Right lung (tissue), 10 donors: ENCODE results near the gene OR6C75. TPM values are rescaled to one million over a fixed set of nuclear protein-coding genes. Genes with fewer than 3 reads are reported as not detected.
A peak's percentile ranks its signal among the peaks of the same experiment; 100 is the strongest.
"Not testable (repeated sequence)": the region's sequence is repeated elsewhere in the genome, so short reads cannot be mapped to it uniquely, and the experiment has no call there.

Experiments used
- DNase-seq, 2 donors: peaks; one replicate each; pipeline ENCODE4 v3.0.0-alpha.2; 2013
- long read RNA-seq, 8 donors: transcript quantifications; one replicate each; lab custom pipeline, GENCODE V29; 2026
- polyA plus RNA-seq, 5 donors: library from polyadenylated mRNA; unstranded; fragments of 120-200 nt; gene quantifications; one replicate each; pipeline versions ENCODE4 v1.2.1 to v1.2.3, GENCODE V29; 2013; ENCODE audit warnings: inconsistent platforms in 1 of 5, low replicate concordance in 1 of 5; ENCODE audit not compliant: insufficient read length in 5 of 5, insufficient read depth in 1 of 5

OR6C75 gene
- polyA plus RNA-seq = under 1 TPM; 0.05 to 0.08 (median 0.06) TPM
- long read RNA-seq, donor 1 = 0 reads
- long read RNA-seq, donor 2 = 0 reads
- long read RNA-seq, donor 3 = 0 reads
- long read RNA-seq, donor 4 = 0 reads
- long read RNA-seq, donor 5 = 0 reads
- long read RNA-seq, donor 6 = 0 reads
- long read RNA-seq, donor 7 = 0 reads
- long read RNA-seq, donor 8 = 0 reads

DNA sequence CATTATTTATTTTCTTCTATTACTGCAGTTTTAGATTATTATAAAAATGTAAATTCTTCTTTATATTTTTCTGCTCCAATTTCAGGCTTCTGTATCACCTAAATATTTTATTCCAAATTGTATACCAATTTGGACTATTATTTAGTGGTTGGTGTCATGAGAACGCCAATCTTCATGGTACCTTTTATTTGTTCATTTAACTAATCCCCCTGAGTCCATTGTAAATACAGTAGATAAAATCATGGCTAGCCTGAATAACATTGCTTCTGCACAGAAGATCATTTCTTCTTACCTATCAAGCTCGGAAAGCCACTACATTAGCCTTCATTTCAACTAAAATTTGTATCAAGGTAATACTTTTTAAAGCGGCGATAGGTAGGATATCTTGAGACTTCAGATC, at the start of gene OR6C75:
TSS of gene OR6C75 (plus strand) at position 301 of the 400 bp plus-strand sequence. CDS start 2,136 bp downstream, outside the sequence.
- DNase-seq = no peak

DNA sequence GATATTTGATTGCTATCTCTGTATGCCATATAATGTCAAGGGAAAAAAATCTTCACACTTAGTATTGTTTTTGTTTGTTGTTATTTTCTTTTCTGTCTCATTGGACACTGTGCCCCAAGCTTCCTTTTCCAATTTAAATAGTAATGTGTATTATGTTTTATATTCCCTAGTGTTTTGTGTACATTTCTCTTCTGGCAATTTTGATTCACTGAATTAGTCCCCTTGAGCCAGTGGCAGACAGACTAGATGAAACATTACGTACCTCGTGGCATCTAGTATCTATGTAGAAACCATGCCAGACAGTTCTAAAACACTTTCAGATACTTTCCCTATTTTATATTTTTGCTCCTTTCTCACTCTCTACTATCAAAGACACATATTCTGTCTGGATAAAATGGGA, 48.7 kb upstream of the OR6C75 start, which contains the start of gene OR6C1:
TSS of gene OR6C1 (plus strand) at position 301 of the 400 bp plus-strand sequence. CDS start 6,257 bp downstream, outside the sequence.
- DNase-seq = no peak

GRCh38 chr12:55320201-55320600, 42.6 kb upstream of the OR6C75 start:
- DNase-seq = peak; percentile 6 to 8

- DNase-seq = not testable (repeated sequence)
These were observed 37.0 kb upstream of the OR6C75 start for GRCh38 chr12:55325801-55326200.

DNA sequence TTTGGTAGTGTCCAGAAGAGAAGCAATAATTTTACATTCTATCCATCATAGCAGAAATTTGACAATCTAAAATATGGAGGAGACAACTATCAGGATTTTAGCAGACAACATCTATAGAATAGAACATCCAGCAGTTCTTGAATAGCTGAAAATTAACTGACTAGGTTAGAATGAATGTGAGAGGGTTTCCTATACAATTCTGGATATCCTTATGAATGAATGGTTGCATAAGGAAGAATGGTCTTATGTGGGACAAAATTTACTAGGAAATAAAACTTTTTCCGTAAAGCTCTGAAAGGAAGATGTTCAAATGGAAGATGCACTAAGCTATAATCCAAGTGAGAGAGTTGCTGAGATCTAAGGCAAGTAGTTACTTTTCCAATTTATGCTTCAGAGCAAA, 32.3 kb upstream of the OR6C75 start, which contains the start of gene OR6C3:
TSS of gene OR6C3 (plus strand) at position 301 of the 400 bp plus-strand sequence. CDS start 955 bp downstream, outside the sequence.
- DNase-seq = no peak

- no peak for DNase-seq
These were observed 26.8 kb upstream of the OR6C75 start for GRCh38 chr12:55336002-55336401.

GRCh38 chr12:55355338-55355737, 7.4 kb upstream of the OR6C75 start:
- not testable (repeated sequence) for DNase-seq

DNA sequence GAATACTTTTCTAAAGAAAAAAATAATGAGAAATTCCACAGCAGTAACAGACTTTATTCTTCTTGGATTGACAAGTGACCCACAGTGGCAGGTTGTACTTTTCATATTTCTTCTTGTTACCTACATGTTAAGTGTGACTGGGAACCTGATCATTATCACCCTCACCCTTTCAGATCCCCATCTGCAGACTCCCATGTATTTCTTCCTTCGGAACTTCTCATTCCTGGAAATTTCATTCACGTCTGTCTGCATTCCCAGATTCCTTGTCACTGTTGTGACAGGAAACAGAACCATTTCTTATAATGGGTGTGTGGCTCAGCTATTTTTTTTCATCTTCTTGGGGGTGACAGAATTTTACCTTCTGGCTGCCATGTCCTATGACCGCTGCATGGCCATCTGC, 2.3 kb downstream of the OR6C75 start:
- no peak for DNase-seq

GRCh38 chr12:55372521-55372920, 9.7 kb downstream of the OR6C75 start:
- no peak for DNase-seq

GRCh38 chr12:55385891-55386290, 23.1 kb downstream of the OR6C75 start:
- DNase-seq = peak in 1 of 2 donors; percentile 0

DNA sequence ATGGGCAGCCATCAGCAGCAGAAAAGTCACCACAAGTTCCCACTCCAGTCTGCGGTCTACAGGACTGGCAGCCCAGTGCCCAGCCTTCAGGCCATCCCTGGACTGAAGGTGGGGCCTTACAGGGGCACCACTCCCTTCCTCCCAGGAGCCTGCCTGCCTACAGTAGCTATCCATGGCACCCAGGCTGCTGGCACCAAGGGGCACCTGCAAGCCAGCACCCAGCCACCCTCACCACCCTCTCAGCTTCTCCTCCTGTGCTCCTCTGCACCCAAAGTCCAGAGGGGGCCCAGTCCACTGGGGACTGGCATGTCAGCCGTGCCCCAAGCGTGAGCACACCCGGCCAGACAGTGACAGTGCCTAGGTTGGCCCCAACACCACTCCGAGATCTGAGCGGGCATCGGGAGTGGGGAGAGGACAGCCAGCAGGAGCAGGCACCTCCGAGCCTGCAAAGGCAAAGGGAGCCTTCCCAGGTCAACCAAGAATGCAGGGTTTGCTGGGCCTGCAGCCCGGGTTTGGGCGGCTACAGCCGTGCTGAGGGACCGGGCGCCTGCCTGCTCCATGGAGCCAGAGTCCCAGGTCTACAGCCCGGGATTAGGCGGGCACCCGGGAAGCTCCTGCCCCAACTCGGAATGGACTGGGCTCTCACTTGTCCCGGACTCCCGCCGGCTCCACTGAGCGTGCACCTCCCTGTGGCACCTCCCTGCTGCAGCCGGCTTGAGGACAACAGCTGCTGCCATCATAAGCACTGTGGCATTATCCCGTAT, 29.4 kb downstream of the OR6C75 start:
- no peak for DNase-seq

- no peak for DNase-seq
These were observed 33.6 kb downstream of the OR6C75 start for GRCh38 chr12:55396326-55396725.

DNA sequence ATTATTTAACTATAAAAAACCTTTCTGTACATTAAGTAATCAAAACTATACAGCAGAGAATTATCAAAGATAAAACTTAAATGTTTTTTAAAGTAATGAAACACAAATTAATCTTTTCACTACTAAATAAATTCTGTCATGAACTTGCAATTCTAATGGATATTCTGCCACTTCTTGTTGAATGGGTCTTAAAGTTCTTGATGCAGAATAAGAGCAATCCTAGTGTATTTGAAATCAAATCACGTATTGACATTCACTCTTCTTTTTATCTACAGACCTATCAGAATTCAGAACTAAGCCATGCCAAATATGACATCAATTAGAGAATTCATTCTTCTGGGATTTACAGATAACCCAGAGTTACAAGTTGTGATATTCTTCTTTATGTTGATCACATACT, 37.5 kb downstream of the OR6C75 start, which contains the start of gene OR6C65:
TSS of gene OR6C65 (plus strand) at position 301 of the 400 bp plus-strand sequence. CDS start at position 301, 0 bp downstream.
- no peak for DNase-seq

- no peak for DNase-seq
These were observed 45.1 kb downstream of the OR6C75 start for GRCh38 chr12:55407866-55408265.

GRCh38 chr12:55409133-55409532, 46.4 kb downstream of the OR6C75 start:
- DNase-seq = not testable (repeated sequence)

- DNase-seq = not testable (repeated sequence)
These were observed 49.4 kb downstream of the OR6C75 start for GRCh38 chr12:55412138-55412537.

DNA sequence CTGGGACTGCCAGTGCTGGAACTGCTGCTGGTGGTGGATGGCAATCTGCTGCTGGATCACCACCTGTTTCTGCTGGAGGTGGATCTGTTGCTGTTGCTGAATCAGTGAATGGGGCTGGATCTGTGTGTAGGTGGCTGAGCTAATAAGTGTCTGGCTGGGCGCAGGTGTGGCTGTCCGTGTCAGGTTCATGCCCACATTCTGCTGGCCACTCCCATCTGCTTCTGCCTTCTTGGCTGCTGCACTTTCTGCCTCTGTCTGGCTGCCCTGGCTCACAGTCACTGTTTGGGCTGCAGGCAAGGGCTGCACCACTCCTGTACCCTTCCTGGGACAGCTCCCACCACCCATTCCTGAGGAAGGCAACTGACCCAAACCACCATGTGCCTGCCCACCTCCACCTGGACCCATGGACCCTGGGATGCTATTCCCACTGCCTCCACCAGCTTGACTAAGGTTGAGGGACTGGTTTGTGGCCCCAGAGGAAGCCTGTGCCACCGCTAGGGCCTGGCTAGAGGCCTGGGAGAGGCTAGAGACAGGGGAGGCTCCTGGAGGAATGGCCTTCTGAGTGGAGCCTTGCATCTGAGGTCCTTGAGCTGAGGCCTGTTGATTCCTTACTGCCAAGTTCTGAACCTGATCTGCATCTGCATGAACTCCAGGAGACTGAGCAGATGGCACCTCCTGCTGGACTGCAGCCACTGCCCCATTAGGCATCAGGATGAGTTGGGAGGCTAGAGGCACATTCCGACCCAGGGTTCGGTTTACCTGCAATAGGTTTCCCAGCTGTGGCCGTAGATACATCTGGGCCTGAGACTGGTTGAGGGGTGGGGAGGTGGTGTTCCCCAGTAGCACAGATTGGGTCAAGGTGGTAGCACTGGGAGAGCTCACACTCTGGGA, 51.0 kb downstream of the OR6C75 start:
- not testable (repeated sequence) for DNase-seq

DNA sequence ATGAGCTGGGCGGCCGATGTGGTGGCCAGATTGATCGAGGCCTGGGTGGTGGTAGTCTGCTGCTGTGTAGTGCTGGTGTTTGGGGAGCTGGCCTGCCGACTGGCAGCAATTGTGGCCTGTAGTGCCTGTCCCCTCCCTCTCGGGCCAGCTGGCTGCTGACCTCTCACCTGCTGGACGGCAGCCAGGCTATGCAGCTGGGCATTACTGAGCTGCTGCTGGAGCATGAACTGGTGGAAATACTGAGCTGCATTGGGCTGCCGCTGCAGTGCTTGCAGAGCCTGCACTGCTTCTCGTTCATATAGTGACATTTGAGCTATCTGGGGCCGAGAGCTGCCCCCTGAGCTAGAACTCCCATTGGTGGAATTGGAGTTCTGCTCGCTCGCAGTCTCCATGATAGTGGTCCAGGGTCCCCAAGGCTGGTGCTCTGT, 51.6 kb downstream of the OR6C75 start:
- DNase-seq = not testable (repeated sequence)

DNA sequence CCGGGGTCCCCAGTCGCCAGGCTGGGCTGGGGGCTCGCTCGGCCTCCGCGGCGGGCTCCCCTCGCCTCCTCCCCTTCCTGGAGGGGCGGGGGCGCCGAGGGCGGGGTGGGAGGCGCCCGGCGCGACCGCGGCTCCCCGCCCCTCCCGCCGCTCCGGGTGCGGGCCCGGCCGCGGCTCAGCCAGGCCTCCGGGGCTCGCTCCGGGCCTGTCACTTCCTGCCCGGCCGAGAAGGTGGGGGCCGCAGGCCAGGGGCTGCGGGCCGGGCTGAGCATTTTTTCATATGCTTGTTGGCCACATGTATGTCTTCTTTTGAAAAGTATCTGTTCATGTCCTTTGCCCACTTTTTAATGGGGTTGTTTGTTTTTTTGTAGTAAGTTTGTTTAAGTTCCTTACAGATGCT, 52.1 kb downstream of the OR6C75 start:
- not testable (repeated sequence) for DNase-seq

DNA sequence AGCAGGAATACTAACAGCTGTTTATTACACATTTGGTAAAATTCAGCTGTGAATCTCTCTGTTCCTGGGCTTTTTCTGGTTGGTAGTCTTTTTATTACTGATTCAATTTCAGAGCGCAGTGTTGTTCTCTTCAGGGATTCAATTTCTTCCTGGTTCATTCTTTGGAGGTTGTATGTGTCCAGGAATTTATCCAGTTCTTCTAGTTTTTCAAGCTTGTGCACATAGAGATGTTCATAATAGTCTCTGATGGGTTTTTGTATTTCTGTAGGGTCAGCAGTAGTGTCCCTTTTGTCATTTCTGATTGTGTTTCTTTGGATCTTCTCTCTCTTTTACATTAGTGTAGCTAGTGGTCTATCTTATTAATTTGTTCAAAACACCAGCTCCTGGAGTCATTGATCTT, 54.2 kb downstream of the OR6C75 start:
- no peak for DNase-seq
